Inflammatory macrophage treated with lipopolysaccharide for 1 hour (primary cell): ENCODE results near the gene SEPTIN6.

ENCODE experiments used
- DNase-seq, 2 donors: peaks; one replicate each; pipeline ENCODE4 v3.0.0-alpha.2; 2020 to 2022

SEPTIN6 gene

GRCh38 chrX:119647552-119648420, 45.2 kb downstream of the SEPTIN6 start:
- DNase-seq, result no peak

GRCh38 chrX:119647089-119647488, 45.9 kb downstream of the SEPTIN6 start:
- no peak for DNase-seq

- no peak for DNase-seq
These were observed 46.5 kb downstream of the SEPTIN6 start for GRCh38 chrX:119646515-119646914.

GRCh38 chrX:119643696-119644095, 49.3 kb downstream of the SEPTIN6 start:
- DNase-seq, result no peak
